HCT116 (cell line): ENCODE data around the gene GPATCH8.

Source experiments
- CTCF ChIP-seq, 3 experiments: fragments of 200-600 bp in 1 of 3; sonication (generic) in 1 of 3; IDR thresholded peaks in 2 of 3; conservative IDR thresholded peaks in 1 of 3; 2 replicates each; pipeline ENCODE4 v1.5.1; 2012 to 2017; ENCODE audit warnings: low read depth in 2 of 3, low read length in 2 of 3, antibody characterized with exemption in 1 of 3, borderline replicate concordance in 1 of 3, control low read depth in 1 of 3, mild to moderate bottlenecking in 1 of 3, mixed read lengths in 1 of 3, mixed run types in 1 of 3, moderate library complexity in 1 of 3; ENCODE audit not compliant: insufficient read depth in 1 of 3
- EZH2 ChIP-seq: fragments of 200-600 bp; sonication (generic); IDR thresholded peaks from 2 replicates; pipeline ENCODE4 v1.6.1; 2017; ENCODE audit warnings: antibody characterized with exemption, mixed run types
- MAX ChIP-seq: IDR thresholded peaks from 2 replicates; pipeline ENCODE4 v1.6.1; 2012
- POLR2A ChIP-seq: IDR thresholded peaks from 2 replicates; pipeline ENCODE4 v1.7.0; 2011; ENCODE audit warnings: borderline replicate concordance; ENCODE audit not compliant: insufficient read depth, insufficient read length; ENCODE audit errors: extremely low read depth
- POLR2AphosphoS5 ChIP-seq: IDR thresholded peaks from 2 replicates; pipeline ENCODE4 v1.6.1; 2011; ENCODE audit warnings: mild to moderate bottlenecking, low read depth, low read length, moderate library complexity

DNA sequence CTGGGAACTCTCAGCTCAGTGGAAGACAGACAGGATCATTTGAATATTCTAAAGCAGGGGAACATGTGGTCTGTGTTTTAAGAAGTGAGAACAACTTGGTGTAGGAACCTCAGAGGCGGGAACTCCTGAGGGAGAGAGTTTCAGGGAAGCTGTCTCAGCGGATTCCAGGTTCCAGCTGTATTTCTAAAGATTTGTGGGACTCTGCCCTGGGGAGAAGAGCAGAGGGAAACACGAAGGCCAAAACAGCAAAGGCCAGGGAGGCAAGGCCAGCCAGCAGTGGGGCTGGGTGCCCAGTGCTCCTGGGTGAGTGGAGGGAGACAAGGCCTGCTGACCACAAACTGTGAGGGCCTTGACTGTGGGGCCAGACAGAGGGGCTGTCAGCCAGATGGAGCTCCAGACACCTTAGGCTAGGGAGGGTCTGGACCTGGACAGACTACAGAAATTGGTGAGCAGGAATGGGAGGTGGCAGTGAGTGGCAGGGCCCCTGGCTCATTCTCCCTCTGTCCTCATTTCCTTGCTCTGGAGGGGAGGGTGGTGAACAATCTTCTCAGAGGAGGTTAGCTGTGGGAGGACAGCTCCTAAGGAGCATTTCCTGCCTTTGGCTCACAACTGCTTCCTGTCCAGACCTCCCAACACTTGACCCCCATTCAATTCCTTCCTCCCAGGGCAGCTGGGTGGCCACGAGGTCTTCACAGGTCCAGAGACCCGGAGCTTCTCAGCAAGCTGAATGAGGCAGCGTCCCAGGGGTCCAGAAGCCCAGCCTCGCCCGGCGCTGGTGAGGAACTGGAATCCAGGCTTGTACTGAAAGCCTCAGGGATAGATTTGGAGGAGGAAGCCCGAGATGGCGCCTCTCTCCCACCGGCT is 33.1 kb upstream of the GPATCH8 start:
- no peak for TF ChIP-seq EZH2
- TF ChIP-seq MAX: no peak
- no peak for TF ChIP-seq CTCF (IDR thresholded peaks at IDR 0.05 in 2 of 3, conservative IDR thresholded peaks at IDR 0.05 in 1 of 3; ENCODE audit: borderline replicate concordance in 1 of 3, insufficient read depth in 1 of 3, low read depth in 2 of 3, low read length in 2 of 3)
- no peak for TF ChIP-seq POLR2AphosphoS5
- no peak for TF ChIP-seq POLR2A
